Activated CD4-positive, alpha-beta T cell treated with anti-CD3 and anti-CD28 coated beads, Interleukin-10, Interleukin-2, amounts not matched to agents 100 ng/mL and 50 ng/mL, durations not matched to agents 16 hours and 8 hours (primary cell): ENCODE data around the gene GPRC5A.

ENCODE experiments used
- DNase-seq: peaks from one replicate; pipeline ENCODE4 v3.0.0-alpha.2; 2020

The GPRC5A gene

DNA sequence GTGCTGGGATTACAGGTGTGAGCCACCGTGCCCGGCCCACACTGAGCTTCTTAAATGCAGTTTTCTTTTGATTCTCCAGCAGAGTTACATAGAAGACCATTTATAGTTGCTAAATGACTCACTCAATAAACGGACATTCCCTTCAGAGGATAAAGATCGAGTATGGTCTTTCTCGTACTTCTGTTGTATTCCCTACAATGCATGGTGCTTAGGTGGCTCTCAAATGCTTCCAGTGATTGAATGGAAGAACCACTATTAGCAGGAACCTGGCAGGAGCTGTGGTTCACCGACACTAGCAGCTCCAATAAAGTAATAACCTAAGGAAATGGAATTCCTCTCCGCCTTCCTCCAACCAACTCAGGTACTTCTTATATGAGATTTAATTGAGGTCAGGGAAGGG, 3.9 kb upstream of the GPRC5A start:
- DNase-seq: no peak

DNA sequence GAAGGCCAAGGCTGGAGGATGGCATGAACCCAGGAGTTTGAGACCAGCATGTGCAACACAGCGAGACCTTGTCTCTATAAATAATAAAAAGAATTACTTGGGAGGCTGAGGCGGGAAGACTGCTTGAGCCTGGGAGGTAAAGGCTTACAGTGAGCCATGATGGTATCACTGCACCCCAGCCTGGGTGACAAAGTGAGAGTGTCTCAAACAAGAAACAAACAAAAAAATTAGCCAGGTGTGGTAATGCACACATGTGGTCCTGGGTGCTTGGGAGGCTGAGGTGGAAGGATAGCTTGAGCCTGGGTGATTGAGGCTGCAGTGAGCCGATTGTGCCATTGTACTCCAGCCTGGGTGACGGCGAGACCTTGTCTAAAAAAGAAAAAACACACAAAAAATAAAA, 1.7 kb upstream of the GPRC5A start:
- no peak for DNase-seq

DNA sequence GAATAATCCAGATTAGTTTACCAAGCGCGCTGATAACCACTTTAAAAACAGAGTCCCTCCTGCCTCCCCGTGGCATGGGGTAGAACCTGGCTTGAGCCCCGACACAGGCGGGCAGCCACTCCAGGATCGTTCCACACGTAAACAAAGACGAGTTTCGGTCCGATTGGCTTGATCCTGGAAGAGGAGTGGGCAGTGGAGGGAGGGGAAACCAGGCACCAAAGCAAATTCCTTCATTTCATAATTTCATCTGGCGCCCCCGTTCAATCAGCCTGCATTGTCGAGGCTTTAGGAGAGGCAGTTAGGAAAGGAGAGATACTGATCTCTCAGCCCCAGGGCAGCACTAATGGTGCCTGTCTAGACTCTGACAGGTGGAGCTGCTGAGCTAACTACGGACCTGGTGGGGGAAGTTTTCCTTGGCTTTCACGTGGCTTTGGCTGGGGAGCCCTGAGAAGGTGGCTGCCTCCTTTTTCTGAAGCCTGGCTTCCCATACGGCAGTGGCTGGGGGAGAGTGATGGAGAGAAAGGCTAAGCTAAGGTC, 751 bp upstream of the GPRC5A start:
- DNase-seq: peak; percentile 34

DNA sequence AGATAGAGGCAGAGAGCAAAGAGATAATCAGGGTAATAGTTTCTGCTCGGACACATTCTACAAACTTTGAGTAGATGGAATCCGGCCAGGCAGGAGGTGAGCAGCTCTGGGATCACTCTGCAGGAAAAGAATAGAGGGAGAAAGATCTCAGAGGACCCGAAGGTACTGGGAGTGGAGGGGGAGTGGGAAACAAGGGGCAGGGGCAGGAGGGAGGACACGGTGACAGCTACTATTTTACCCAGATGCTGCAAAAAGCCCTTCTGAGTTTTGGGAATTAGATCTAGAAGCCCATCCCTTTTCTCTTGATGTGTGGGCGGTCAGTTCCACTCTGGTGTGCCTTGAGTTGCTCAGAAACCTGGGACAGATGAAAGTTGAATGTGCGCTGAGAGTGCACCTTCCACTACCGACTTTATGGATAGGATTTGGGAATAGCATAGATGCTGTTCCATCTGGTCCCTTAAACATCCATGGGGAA, 556 bp downstream of the GPRC5A start:
- no peak for DNase-seq

DNA sequence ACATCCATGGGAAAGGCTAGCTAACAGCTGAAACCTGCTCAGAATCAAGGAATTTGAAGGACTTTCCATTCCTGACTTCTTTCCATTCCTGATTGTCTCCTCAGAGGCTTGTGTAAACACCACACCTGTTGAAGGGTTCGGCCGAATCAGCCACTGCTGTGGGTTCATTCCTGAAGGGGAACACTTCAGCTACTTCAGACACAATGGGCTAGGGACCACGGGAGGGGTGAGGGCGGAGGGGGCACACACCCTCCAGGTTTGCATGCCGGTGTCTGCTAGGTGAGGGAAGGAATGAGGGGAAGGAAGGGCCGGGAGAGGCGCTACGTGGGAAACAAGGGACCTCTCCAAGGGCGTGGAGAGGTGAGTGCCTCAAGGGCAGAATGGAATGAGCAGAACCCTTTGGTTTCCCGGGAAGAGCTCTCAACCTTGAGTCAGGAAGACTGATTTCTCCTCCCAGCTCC, 1.3 kb downstream of the GPRC5A start:
- no peak for DNase-seq

DNA sequence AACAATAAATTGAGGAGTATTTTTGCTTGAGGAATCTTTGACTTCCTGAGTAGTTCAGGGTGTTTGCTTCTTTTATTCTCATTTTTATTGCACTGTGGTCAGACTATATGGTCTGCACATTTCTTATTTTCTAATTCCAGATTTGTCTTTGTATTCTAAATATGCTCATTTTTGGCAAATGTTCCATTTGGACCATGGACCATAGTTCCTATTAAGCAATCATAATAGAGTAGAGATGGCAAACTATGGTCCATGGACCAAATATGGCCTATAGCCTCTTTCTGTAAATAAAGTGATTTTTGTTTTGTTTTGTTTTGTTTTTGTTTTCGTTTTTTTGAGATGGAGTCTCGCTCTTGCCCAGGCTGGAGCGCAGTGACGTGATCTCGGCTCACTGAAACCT, 2.1 kb downstream of the GPRC5A start:
- DNase-seq: no peak

DNA sequence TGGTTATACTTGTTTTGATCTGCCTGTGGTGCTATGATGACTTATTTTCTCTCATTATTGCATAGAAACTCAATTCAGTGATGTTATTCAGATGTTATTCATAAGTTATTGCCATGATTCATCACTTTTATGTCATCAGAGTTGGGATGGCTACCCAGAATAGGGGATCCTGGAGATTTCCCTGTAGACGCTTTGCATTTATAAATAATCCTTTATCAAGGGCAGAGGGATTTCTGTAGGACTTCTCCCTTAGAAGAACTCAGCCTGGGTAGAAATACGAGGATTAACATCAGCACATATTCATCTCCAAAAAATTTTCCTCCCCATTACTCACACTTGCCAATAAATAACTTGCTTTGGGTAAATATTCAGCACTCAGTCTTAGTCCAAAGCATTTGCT, 4.9 kb downstream of the GPRC5A start:
- no peak for DNase-seq

DNA sequence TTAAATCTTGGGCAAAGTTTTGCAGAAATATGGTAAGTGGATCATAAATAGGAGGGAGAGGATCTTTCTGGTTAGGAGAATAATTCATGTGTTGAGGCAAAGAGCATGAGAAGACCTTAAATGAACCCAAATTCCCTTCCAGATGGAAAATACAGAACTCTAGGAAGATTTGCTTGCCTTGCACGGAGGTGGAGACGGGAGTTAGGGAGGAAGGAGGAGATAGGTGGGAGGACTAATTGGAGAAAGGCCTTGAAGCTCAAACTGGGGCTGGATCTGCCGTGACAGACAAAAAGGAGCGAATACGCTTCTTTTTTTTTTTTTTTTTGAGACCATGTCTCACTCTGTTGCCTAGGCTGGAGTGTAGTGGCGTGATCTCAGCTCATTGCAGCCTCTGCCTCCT, 5.9 kb downstream of the GPRC5A start:
- DNase-seq: no peak

DNA sequence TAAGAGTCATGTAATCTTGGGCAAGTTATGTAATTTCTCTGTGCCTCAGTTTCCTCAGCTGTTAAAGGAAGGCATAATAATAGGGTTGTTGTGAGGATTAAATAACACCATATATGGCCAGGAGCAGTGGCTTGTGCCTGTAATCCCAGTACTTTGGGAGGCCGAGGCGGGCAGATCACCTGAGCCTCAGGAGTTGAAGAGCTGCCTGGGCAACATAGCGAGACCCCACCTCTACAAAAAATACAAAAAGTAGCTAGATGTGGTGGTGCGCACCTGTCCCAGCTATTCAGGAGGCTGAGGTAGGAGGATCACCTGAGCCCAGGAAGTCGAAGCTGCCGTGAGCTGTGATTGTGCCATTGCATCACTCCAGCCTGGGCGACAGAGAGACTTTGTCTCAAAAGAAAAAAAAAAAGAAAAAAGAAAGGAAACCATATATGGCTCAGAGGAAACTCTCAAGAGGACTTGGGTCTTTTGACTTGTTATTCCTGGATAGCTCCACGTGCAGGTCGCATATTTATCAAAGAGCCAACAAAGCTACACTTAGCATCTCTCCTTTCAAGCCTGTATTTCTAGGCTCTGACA, 6.9 kb downstream of the GPRC5A start:
- DNase-seq: no peak

DNA sequence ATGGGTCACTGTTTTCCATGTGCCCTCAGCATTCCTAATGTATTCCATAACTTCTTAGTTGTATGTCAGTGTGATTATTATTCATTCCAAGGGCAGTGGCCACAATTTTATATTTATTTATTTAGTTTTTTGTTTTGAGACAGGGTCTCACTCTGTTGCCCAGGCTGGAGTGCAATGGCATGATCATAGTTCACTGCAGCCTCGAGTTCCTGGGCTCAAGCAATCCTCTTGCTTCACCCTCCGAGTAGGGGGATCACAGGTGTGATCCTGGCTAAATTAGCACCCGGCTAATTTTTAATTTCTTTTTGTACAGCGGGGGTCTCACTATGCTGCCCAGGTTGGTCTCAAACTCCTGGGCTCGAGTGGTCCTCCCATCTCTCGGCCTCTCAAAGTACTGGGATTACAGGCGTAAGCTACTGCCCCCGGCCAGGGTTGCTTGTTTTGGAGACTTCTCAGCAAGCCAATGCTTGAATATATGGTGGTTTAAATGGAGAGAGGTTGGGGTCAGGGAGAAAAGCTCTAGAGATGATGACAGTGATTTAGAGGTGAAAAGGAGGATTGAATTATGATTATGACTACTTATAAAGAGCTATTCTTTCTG, 7.6 kb downstream of the GPRC5A start:
- no peak for DNase-seq

DNA sequence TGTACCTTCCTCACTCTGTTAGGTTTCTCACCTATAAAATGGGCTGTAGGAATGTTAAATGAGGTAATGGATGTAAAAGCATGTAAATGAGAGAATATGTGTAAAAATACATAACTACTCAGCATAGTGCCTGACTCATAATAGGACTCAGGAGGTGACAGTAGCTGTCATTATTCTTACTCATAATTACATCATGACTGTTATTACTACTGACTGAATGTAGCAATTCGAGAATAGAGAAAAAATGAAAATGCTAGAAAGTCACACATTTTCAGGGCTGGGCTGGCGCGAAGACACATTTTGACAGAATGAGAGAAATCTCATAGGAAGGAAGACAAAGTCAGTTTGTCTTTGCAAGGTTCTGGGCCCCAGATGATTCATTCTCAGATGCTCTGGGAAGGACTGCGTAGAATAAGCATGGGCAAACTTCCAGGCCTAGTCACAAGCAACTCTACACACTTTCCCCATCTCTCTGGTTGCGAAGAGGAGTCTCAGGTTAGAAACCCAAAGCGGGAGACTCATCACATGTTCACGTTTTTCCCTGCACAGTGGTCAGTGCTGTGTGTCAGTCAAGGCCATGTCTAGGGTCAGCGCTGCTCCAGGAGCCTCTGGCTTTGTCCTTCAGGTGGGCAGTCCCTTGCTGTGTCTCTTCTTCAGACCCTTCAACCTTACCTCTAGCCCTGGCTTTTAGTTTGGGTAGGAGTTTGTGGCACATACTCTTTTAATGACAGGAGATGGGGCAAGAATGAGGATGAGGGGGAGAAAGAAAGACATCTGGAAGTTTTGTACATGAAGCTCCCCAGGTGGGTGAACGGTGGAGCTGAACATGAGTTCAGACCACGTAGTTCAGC, 8.4 kb downstream of the GPRC5A start:
- DNase-seq: peak; percentile 93

DNA sequence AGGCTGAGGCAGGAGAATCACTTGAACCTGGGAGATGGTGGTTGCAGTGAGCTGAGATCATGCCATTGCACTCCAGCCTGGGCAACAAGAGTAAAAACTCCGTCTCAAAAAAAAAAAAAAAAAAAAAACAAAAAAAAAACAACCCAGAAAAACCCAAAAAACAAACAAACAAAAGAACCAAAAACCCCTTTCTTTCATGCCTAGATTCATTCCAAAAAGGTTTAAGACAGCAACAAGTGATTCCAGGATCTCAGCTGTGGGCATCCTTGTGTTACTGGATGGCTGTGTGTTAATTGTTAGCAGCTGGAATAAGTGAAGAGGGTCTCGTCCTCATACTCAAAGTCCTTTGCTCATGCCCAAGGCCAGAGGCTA, 9.4 kb downstream of the GPRC5A start:
- no peak for DNase-seq

DNA sequence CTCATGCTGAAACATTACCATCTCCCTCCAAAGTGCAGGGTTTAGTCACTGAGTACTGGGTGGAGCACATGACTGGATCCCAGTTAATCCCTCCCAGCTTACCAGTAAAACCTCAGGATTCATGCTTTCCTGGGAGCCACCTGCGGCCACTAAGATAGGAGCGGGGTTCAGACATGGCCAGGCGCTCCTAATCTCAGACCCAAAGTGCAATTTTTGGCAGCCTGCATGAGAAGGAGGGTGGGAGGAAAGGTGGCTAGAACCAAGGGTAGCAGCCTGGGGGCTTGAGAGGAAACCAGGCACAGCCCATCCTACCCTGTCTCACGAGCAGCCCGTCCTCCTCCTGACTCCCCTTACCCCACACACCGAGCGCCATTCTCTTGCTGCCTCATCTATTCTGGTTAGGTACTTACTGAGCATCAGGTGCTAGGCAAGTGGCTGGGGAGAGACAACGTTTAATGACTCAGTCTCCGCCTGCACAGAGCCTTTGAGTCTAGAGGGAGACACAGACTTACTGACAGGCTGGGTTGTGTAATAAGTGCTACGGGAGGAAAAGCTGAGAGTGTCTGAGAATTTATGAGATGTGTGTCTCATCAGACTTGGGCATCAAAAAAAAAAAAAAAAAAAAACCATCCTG, 9.9 kb downstream of the GPRC5A start:
- DNase-seq: peak; percentile 62

DNA sequence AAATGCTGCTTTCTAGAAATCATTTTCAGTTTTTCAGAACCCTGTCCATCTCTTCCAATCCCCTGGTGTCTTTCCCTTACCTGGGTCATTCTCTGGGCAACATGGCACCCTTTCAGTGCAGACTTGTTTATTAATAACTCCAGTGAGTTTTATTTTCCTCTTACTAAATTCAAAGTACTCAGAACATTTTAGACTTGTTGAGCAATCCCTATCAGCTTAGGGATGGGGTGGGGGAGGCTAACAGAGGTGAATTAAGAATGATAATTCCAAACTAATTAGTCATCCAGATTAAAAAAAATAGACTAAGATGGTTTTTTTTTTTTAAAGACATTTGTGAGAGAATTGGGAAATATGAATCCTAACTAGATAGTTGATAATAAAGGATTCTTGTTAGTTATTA, 10.7 kb downstream of the GPRC5A start:
- DNase-seq: no peak

DNA sequence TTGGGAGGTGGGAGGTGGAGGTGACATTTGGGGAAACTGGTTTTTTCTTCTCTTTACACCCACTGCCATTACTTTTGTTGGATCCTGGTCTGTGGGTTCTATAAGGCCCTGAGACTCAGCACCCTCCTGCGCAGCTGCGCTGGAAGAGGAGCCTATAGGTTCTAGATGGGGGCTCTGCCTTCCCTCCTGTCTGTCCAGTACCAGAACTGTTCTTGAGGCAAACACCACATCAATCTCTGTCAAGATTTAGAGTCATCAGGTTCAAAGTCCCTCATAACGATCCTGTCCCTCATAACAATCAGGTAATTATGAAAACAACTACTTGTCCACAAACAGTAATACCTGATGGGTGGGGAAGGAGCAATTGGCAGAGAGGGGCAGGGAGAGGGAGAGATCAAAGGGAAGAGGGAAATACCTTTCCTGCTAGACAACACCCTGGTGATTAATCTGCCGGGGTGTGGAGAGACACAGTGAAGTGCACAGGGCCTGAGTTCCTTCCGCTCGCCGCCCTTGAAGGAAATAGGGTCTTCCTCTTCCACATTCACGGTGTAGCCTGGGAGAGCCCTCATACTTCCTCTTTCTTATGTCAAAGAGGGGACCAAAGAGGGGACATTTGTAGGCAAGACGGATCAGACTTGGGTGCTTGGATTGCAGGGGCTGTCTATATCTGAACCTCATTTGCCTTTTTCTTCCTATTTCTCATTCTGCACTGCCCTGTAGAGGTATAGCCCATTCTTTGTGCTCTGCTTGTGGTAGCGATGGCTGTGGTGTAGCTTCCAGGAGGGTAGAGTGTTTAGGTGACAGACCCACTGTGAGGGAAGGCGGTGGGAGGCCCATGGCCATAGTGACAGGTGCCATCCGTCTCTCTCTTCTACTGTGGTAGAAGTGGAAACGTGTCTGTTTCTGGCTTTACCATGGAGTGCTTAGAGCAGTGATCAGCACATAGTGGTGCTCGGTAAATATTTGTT, 12.6 kb downstream of the GPRC5A start:
- DNase-seq: no peak

DNA sequence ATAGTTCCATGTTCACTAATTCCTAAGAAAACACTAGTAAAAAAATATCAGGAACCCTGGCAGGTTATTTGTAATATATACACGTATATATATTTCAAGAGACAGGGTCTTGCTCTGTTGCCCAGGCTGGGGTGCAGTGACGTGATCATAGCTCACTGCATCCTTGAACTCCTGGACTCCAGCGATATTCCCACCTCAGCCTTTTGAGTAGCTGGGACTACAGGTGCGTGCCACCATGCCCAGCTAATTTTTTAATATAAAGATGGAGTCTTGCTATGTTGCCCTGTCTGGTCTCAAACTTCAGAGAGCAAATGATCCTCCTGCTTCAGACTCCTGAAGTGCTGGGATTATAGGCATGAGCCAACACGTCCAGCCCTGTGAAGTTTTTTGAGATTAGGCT, 16.2 kb downstream of the GPRC5A start:
- no peak for DNase-seq

DNA sequence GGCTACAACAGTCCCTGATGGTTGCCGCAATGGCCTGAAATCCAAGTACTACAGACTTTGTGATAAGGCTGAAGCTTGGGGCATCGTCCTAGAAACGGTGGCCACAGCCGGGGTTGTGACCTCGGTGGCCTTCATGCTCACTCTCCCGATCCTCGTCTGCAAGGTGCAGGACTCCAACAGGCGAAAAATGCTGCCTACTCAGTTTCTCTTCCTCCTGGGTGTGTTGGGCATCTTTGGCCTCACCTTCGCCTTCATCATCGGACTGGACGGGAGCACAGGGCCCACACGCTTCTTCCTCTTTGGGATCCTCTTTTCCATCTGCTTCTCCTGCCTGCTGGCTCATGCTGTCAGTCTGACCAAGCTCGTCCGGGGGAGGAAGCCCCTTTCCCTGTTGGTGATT, 16.9 kb downstream of the GPRC5A start:
- DNase-seq: no peak

DNA sequence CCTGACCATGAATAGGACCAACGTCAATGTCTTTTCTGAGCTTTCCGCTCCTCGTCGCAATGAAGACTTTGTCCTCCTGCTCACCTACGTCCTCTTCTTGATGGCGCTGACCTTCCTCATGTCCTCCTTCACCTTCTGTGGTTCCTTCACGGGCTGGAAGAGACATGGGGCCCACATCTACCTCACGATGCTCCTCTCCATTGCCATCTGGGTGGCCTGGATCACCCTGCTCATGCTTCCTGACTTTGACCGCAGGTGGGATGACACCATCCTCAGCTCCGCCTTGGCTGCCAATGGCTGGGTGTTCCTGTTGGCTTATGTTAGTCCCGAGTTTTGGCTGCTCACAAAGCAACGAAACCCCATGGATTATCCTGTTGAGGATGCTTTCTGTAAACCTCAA, 17.3 kb downstream of the GPRC5A start:
- no peak for DNase-seq

DNA sequence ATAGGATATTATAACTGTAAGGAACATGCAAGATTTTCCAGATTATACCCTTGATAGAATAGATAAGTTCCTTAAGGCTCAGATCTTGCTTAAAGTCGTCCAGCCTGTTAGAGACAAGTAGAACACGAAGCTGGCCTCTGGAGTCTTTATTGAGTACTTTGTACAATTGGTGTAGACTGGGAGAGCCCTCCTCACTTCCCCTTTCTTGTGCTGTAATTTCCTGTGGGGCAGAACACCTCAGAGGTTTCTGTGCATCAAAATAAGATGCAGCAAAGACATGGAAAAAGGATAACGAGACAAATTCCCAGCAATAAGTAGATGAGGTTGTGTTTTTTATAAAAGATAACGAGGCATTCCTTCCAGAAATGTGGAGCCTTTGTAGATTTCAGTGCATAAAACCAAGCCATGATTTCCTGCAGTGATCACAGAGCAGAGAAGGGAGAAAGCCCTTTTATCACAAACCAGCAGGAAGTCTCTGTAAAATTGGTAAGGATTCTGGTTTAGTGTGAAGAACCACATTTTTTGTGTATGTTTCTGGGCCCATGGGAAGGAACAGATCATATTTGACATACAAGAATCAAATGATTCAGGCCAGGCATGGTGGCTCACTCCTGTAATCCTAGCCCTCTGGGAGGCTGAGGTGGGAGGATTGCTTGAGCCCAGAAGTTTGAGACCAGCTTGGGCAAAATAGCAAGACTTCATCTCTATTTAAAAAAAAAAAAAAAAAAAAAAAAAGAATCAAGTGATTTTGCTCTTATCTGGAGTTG, 18.0 kb downstream of the GPRC5A start:
- no peak for DNase-seq

DNA sequence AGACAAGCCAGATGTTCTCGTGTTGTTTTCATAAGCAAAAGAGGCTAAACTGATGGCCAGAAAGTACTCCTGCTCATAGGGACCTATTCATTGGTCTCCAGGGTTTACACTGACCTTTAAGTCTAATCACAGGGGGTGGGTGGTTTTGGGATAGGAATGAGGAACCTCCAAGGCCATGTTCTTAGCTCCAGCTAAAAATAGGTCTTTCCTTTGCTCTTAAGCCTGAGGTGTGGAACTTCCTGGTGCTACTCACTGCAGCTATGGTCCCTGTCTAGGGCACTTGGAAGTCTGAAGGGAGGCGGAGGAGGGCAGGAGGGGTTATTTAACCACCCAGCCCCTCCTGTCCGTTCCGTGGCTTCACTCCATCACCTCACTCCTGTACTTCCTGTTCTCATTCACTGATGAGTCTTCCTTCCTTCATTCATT, 18.6 kb downstream of the GPRC5A start:
- no peak for DNase-seq

DNA sequence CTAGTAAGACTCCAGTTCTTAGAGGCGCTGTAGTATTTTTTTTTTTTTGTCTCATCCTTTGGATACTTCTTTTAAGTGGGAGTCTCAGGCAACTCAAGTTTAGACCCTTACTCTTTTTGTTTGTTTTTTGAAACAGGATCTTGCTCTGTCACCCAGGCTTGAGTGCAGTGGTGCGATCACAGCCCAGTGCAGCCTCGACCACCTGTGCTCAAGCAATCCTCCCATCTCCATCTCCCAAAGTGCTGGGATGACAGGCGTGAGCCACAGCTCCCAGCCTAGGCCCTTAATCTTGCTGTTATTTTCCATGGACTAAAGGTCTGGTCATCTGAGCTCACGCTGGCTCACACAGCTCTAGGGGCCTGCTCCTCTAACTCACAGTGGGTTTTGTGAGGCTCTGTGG, 21.3 kb downstream of the GPRC5A start:
- DNase-seq: no peak
